Neural cell (in vitro differentiated cells): Measurements from ENCODE around the gene GAS2L3. TPM values are rescaled to one million over a fixed set of nuclear protein-coding genes. Genes with fewer than 3 reads are reported as not detected.
"Not testable (repeated sequence)": the region's sequence is repeated elsewhere in the genome, so short reads cannot be mapped to it uniquely, and the experiment has no call there.

Experiments
- H2AFZ ChIP-seq: fragments of 200-600, 300-800 bp; sonication (generic), shearing (Covaris generic); 2 replicates; pipeline ENCODE4 v1.6.0; 2014; ENCODE audit warnings: low read depth, mild to moderate bottlenecking, antibody characterized with exemption, low read length, moderate library complexity
- H3F3A ChIP-seq: fragments of 200-600 bp; shearing (Covaris generic); 2 replicates; pipeline ENCODE4 v1.6.1; 2016; ENCODE audit warnings: mild to moderate bottlenecking, moderate library complexity, mixed read lengths, antibody characterized with exemption, low read length; ENCODE audit not compliant: insufficient read depth, poor library complexity, severe bottlenecking
- H3K27ac ChIP-seq: fragments of 200-600, 300-800 bp; sonication (generic), shearing (Covaris generic); 2 replicates; pipeline ENCODE4 v1.5.1; 2014; ENCODE audit warnings: mild to moderate bottlenecking, low read length, moderate library complexity
- H3K27me3 ChIP-seq: fragments of 300-800, 200-600 bp; sonication (generic), shearing (Covaris generic); 2 replicates; pipeline ENCODE4 v1.6.0; 2014; ENCODE audit warnings: mild to moderate bottlenecking, low read depth, low read length, moderate library complexity; ENCODE audit not compliant: insufficient read depth
- H3K36me3 ChIP-seq: fragments of 300-800, 200-600 bp; sonication (generic), shearing (Covaris generic); 2 replicates; pipeline ENCODE4 v1.5.1; 2014; ENCODE audit warnings: mild to moderate bottlenecking, antibody characterized with exemption, low read length, moderate library complexity; ENCODE audit not compliant: insufficient read depth
- H3K4me2 ChIP-seq: fragments of 300-800, 200-600 bp; sonication (generic), shearing (Covaris generic); 2 replicates; pipeline ENCODE4 v1.6.0; 2014; ENCODE audit warnings: mild to moderate bottlenecking, low read length
- H3K4me3 ChIP-seq: fragments of 300-800, 200-600 bp; sonication (generic), shearing (Covaris generic); 2 replicates; pipeline ENCODE4 v1.5.1; 2014; ENCODE audit warnings: mild to moderate bottlenecking, low read length, moderate library complexity
- H3K79me2 ChIP-seq: fragments of 200-600 bp; shearing (Covaris generic); replicated peaks from 2 replicates; pipeline ENCODE4 v1.6.0; 2014; ENCODE audit warnings: mild to moderate bottlenecking, low read length, moderate library complexity; ENCODE audit not compliant: insufficient read depth
- H3K9ac ChIP-seq: fragments of 300-800, 200-600 bp; sonication (generic), shearing (Covaris generic); 2 replicates; pipeline ENCODE4 v1.6.1; 2016; ENCODE audit warnings: mild to moderate bottlenecking, low read length, mixed read lengths
- H3K9me2 ChIP-seq: fragments of 200-600 bp; shearing (Covaris generic); 2 replicates; pipeline ENCODE4 v1.6.1; 2016; ENCODE audit warnings: mild to moderate bottlenecking, low read length, mixed read lengths; ENCODE audit not compliant: insufficient read depth
- H3K9me3 ChIP-seq: fragments of 200-600, 300-800 bp; sonication (generic), shearing (Covaris generic); 2 replicates; pipeline ENCODE4 v1.6.1; 2016; ENCODE audit warnings: mild to moderate bottlenecking, mixed run types, low read length, moderate library complexity, mixed read lengths
- H4K20me1 ChIP-seq: fragments of 200-600 bp; shearing (Covaris generic); 2 replicates; pipeline ENCODE4 v1.6.1; 2016; ENCODE audit warnings: mild to moderate bottlenecking, mixed run types; ENCODE audit not compliant: insufficient read depth
- CTCF ChIP-seq: fragments of 450-650 bp; IDR thresholded peaks from 2 replicates; pipeline ENCODE4 v1.5.1; 2014; ENCODE audit warnings: antibody characterized with exemption, mild to moderate bottlenecking, moderate library complexity; ENCODE audit not compliant: poor library complexity, severe bottlenecking
- EP300 ChIP-seq: fragments of 450-650 bp; conservative IDR thresholded peaks from 2 replicates; pipeline ENCODE4 v1.6.1; 2014; ENCODE audit warnings: antibody characterized with exemption, mild to moderate bottlenecking, moderate library complexity; ENCODE audit not compliant: poor library complexity, severe bottlenecking
- EZH2 ChIP-seq: fragments of 200-600, 300-800 bp; shearing (Covaris generic), sonication (generic); IDR thresholded peaks from 2 replicates; pipeline ENCODE4 v1.6.1; 2014; ENCODE audit warnings: antibody characterized with exemption, low read length, borderline replicate concordance, mild to moderate bottlenecking; ENCODE audit not compliant: insufficient read depth, poor library complexity, severe bottlenecking
- MXI1 ChIP-seq: fragments of 450-650 bp; conservative IDR thresholded peaks from 2 replicates; pipeline ENCODE4 v1.6.1; 2014; ENCODE audit warnings: antibody characterized with exemption, mild to moderate bottlenecking; ENCODE audit not compliant: poor library complexity, severe bottlenecking
- POLR2AphosphoS5 ChIP-seq: IDR thresholded peaks from 2 replicates; pipeline ENCODE4 v1.6.1; 2012
- RAD21 ChIP-seq: fragments of 450-650 bp; conservative IDR thresholded peaks from 2 replicates; pipeline ENCODE4 v1.6.1; 2014; ENCODE audit warnings: antibody characterized with exemption, mild to moderate bottlenecking, moderate library complexity
- SMC3 ChIP-seq: fragments of 450-650 bp; conservative IDR thresholded peaks from 2 replicates; pipeline ENCODE4 v1.6.1; 2014; ENCODE audit warnings: antibody characterized with exemption, mild to moderate bottlenecking, moderate library complexity; ENCODE audit not compliant: poor library complexity
- TAF1 ChIP-seq: IDR thresholded peaks from 2 replicates; pipeline ENCODE4 v1.6.1; 2012; ENCODE audit warnings: low read depth
- polyA plus RNA-seq: library from polyadenylated mRNA; depleted of rRNA; stranded (reverse); fragments of >200 nt; gene quantifications from 2 replicates; pipeline ENCODE4 v1.2.3, GENCODE V29; 2014
- TF ChIP-seq, protein P1 (sequence below): IDR thresholded peaks from 2 replicates; pipeline ENCODE4 v1.6.1; 2012; ENCODE audit warnings: borderline replicate concordance

The GAS2L3 gene
- polyA plus RNA-seq, 1 donor from 2014 or later: 0.67 TPM

DNA sequence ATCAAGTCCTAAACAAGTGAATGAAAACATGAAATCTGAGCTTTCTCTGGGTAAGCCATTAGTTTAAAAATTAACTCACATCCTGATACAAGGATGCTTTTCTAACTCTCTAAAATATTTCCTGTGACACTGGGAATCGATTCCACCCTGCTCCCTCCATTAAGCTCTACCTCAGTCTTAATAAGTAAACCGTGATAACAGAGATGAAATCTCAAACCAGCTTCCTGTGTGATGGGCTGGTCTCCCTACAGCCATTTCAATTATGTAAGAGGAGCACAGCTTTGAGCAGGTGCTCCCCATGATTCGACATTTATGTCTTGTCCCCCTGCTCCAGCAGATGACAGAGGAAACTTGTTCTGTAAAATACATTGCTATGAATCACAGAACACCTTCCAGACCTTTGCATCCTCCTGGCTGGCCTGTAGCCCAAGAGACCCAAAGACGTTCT lies 59.0 kb downstream of the GAS2L3 start:
- H2AFZ ChIP-seq: no peak overlapping the region
- no peaks in the 10 kb centered on the region for H3K79me2 ChIP-seq
- no peak for TF ChIP-seq CTCF
- TF ChIP-seq RAD21: no peak
- TF ChIP-seq SMC3: no peak
- no peak for TF ChIP-seq TAF1
- TF ChIP-seq, protein P1, sequence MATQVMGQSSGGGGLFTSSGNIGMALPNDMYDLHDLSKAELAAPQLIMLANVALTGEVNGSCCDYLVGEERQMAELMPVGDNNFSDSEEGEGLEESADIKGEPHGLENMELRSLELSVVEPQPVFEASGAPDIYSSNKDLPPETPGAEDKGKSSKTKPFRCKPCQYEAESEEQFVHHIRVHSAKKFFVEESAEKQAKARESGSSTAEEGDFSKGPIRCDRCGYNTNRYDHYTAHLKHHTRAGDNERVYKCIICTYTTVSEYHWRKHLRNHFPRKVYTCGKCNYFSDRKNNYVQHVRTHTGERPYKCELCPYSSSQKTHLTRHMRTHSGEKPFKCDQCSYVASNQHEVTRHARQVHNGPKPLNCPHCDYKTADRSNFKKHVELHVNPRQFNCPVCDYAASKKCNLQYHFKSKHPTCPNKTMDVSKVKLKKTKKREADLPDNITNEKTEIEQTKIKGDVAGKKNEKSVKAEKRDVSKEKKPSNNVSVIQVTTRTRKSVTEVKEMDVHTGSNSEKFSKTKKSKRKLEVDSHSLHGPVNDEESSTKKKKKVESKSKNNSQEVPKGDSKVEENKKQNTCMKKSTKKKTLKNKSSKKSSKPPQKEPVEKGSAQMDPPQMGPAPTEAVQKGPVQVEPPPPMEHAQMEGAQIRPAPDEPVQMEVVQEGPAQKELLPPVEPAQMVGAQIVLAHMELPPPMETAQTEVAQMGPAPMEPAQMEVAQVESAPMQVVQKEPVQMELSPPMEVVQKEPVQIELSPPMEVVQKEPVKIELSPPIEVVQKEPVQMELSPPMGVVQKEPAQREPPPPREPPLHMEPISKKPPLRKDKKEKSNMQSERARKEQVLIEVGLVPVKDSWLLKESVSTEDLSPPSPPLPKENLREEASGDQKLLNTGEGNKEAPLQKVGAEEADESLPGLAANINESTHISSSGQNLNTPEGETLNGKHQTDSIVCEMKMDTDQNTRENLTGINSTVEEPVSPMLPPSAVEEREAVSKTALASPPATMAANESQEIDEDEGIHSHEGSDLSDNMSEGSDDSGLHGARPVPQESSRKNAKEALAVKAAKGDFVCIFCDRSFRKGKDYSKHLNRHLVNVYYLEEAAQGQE: no peak
- no peak for TF ChIP-seq POLR2AphosphoS5
- TF ChIP-seq EP300: no peak
- TF ChIP-seq EZH2: no peak
- TF ChIP-seq MXI1: no peak
- no peak overlapping the region for H3K9ac ChIP-seq
- H3K27me3 ChIP-seq: no peaks in the 10 kb centered on the region
- H3K4me2 ChIP-seq: no peak overlapping the region
- H3K4me3 ChIP-seq: no peak overlapping the region
- no peaks in the 10 kb centered on the region for H3K36me3 ChIP-seq
- H3K9me3 ChIP-seq: no peaks in the 10 kb centered on the region
- no peaks in the 10 kb centered on the region for H4K20me1 ChIP-seq
- H3K9me2 ChIP-seq: no peaks in the 10 kb centered on the region
- H3F3A ChIP-seq: no peaks in the 10 kb centered on the region
- no peak overlapping the region for H3K27ac ChIP-seq

DNA sequence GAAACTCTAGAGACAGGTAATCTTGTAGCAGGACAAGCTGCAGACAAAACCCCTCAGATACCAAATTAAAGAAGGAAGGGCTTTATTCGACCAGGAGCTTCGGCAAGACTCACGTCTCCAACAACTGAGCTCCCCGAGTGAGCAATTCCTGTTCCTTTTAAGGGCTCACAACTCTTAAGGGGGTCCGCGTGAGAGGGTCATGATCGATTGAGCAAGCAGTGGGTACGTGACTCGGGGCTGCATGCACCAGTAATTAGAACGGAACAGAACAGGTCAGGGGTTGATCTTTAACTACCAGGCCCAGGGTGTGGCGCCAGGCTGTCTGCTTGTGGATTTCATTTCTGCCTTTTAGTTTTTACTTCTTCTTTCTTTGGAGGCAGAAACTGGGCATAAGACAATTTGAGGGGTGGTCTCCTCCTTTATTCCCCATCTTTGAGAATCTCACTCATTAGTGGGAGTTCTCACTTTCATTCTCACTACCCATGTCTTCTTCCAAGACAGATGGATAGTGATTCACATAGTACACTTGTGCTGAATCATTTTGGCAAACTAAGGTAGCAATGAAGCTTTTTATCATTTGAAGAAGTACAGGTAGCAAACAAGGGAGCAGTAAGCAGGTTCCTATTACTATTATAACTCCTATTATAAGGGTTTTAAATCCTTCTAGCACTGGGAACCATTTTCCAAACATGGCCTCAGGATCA lies 59.8 kb downstream of the GAS2L3 start:
- H3K9ac ChIP-seq, H3K9me2 ChIP-seq, H3K4me3 ChIP-seq: not testable (repeated sequence)

DNA sequence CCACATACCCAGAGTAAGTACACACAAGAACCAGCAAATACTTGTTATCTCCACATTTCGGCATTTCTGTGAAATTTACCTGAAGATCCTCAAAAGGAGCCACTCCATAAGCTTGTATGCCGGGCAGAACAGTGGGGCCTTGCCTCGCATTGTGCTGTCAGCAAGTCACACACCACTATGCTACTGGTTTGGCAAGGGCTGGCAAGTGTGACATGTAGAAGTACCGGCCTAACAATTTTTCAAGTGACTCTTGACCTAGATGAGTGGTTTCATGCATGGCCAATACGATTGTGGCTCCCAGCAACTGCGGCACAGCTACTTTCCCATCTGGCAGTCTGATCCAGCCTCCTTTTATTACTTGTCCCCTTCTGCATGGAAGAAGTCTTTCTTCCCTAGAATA lies 69.8 kb downstream of the GAS2L3 start:
- H3K9me2 ChIP-seq: no peaks in the 10 kb centered on the region
- H3K4me2 ChIP-seq: no peak overlapping the region
- no peak overlapping the region for H3K9ac ChIP-seq
- no peaks in the 10 kb centered on the region for H3K27me3 ChIP-seq
- no peaks in the 10 kb centered on the region for H3K36me3 ChIP-seq
- no peak overlapping the region for H3K27ac ChIP-seq
- H3K79me2 ChIP-seq: no peaks in the 10 kb centered on the region
- H3F3A ChIP-seq: no peaks in the 10 kb centered on the region
- H3K9me3 ChIP-seq: no peaks in the 10 kb centered on the region
- H4K20me1 ChIP-seq: no peaks in the 10 kb centered on the region
- no peak overlapping the region for H3K4me3 ChIP-seq
- H2AFZ ChIP-seq: no peak overlapping the region
- no peak for TF ChIP-seq RAD21
- no peak for TF ChIP-seq SMC3
- no peak for TF ChIP-seq EZH2
- TF ChIP-seq, protein P1: no peak
- TF ChIP-seq EP300: no peak
- TF ChIP-seq POLR2AphosphoS5: no peak
- no peak for TF ChIP-seq CTCF
- no peak for TF ChIP-seq TAF1
- no peak for TF ChIP-seq MXI1

More for the DNA sequence above, 59.8 kb downstream of the GAS2L3 start:
- not testable (repeated sequence) for H3K4me2 ChIP-seq, H3K9me3 ChIP-seq, H3K36me3 ChIP-seq, H3K79me2 ChIP-seq, H4K20me1 ChIP-seq, H3K27me3 ChIP-seq, H3F3A ChIP-seq, H2AFZ ChIP-seq, H3K27ac ChIP-seq
